NCI-H1694 treated with DMSO at 0.1 percent for 48 hours (cell line): ENCODE results near the gene AMOTL2.

ENCODE experiments used
- DNase-seq: peaks from one replicate; lab custom pipeline; 2025; lab: John Stamatoyannopoulos, UW

The AMOTL2 gene

GRCh38 chr3:134333522-134334181, 40.6 kb downstream of the AMOTL2 start:
- DNase-seq, result no peak

GRCh38 chr3:134332344-134332743, 41.9 kb downstream of the AMOTL2 start:
- DNase-seq, result no peak

DNA sequence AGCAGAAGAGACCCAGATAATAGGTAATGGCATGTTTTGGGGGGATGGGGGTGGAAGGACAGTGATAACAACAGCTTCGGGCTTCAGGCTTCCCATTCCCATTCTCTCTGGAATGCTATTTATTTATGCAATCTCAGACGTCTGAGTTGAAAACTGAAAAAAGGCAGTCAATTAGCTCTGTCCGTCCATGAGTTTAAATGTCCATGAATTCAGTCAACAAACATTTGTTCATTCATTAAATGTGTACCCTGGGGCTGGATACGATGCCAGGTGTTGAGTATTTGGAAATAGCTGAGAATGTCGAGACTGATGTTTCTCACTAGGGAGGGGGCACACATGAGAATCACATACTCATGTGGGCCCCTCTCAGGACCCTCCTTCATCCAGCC, 42.4 kb downstream of the AMOTL2 start:
- no peak for DNase-seq

DNA sequence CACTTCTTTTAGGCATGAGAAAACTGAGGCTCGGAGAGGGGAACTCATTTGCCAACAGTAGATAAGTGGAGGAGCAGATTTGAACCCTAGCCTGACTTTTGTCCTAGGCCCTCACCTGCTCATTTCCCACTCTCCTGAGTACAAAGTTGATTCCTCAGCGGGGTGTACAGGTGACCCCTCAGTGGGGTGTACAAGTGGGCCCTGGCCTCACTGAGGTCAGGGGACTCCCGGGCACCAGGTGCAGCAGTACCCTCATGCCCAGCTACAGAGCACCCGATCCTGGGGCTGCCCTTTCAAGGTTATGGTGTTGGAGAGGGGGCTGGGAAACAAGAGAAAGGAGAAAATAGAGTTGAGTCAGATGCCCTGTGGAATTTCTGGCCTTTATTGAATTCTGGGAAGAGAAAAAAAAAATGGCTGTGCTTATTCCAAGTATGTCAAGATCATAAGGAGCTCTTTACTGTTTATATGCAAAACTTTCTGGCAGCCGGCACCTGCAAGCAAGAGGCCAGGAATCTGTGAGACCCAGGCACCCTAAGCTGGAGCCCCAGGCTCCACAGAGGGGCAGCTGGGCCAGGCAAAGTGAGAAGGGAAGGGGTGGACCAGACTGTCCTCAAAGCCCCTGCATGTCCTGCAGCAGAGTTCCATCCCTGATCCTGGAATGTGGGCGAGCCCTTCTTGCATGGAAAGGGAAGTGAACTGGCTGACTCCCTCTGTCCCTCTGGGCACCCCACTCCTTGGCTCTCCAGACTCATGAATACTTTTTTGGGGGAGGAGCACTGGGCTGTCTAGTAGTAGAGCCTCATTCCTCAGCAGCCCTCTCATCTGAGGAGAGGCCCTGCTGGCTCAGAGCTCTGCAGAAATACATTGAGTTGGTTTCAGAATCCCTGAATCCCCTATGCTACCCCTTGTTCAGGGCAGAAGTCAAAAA, 43.1 kb downstream of the AMOTL2 start:
- no peak for DNase-seq

- DNase-seq, result no peak
Observed at GRCh38 chr3:134328846-134329245, 45.4 kb downstream of the AMOTL2 start.

GRCh38 chr3:134328147-134328591, 46.1 kb downstream of the AMOTL2 start:
- no peak for DNase-seq

GRCh38 chr3:134327594-134327975, 46.7 kb downstream of the AMOTL2 start:
- no peak for DNase-seq

- no peak for DNase-seq
Observed at GRCh38 chr3:134326760-134327593, 47.3 kb downstream of the AMOTL2 start.

GRCh38 chr3:134326126-134326525, 48.1 kb downstream of the AMOTL2 start:
- DNase-seq, result no peak

- no peak for DNase-seq
Observed at GRCh38 chr3:134325706-134326105, 48.5 kb downstream of the AMOTL2 start.

- no peak for DNase-seq
Observed at GRCh38 chr3:134325061-134325705, 49.1 kb downstream of the AMOTL2 start.

DNA sequence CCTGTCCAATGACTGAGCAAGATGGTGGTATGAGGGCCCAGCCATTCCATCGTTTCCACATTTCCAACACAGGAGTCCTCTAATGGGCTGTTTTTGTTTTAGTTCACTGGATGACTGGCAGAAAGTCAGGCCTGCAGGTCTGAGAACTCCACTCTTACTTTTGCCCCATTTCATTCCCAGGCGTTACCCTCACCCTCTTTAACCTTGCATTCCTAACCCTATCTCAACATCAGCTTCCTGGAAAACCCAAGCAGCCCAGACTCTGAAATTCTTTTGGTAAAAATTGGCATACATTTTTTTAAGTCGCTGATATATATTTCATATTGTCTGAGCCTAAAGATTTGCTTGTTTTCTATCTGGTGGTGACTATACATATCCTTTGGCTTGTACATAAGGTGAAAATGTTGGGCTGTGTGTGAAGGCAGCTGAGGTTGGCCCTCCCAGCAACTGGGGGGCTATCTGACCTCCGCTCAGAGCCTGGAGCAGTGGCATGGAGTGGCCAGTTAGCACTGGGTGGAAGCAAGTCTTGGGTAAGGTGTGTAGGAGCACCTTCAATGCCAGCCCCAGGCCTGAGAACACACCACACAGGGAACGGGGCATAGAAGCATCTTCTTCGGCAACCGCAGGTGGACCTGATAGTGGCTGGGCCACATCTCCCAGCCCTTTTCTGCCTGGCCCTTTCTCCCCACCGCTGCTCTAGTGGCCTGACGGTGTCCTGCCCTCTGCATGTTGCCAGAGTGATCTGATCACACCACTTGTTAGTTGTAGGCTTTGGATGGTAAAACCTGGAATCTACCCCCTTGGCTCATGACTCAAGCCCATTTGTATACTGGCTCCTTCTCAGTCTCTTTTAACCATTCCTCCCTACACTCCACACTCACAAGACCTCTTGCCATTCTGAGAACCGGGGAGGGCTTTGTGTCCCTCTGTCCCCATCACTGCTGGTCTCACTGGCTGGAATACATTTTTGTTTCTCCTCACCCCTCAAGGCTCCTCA, 50.0 kb downstream of the AMOTL2 start:
- DNase-seq, result no peak

GRCh38 chr3:134322286-134322685, 52.0 kb downstream of the AMOTL2 start:
- no peak for DNase-seq

GRCh38 chr3:134320749-134321148, 53.5 kb downstream of the AMOTL2 start:
- no peak for DNase-seq

GRCh38 chr3:134319931-134320330, 54.3 kb downstream of the AMOTL2 start:
- DNase-seq, result no peak

DNA sequence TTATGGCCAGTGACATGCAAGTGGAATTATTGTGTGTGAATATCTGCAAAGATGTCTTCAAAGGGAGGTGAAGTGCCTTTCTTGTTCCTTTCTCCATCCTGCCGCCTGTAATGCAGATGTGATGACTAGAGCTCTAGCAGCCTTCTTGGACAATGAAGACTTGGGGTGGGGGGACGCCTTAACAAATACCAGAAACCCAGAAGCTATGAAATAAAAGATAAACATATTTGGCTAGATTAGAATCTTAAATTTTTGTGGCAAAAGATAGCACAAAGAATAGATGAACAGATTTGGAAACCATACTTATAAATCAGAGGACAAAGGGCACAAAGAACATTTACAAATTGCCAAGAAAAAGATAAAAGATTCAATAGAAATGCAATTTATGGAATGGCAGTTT, 56.1 kb downstream of the AMOTL2 start:
- DNase-seq, result no peak

DNA sequence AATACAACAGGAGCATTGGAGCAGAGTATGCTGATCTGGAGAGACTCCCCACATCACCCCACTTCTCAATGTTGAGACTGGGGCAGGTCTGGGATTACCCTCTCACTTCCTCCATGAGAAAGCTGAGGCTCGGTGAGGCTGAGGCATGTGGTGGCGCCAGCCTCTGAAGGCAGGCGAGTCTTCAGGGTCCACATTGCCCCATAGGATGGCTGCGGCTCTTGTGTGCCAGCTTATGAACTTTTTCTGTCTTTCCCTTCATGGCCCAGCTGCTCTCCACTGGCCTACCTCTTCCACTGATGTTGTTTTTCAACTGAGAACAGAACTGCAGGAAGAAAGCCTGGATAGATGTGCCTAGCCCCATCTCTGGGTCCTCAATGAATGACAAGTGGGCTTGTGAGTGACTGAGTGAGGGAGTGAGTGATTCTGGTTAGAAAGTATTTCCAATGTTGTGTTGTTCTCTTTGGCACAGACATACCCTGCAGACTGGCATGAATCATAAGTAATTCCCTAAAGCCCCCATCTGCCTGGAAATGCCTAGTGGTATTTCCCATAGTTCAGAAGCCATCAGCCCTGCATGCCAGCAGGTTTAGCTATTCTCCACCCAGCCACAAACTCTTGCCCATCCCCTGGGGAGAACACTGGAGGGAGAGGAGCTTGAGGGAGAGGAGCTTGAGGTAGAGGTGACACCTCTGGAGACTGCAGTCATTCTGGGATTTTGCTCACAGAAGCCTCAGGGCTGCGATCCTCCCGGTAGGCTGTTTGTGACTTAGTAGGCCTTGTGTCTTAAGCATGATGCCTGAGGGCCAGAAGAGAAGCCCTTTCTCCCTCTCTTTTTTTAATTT, 56.9 kb downstream of the AMOTL2 start:
- no peak for DNase-seq

DNA sequence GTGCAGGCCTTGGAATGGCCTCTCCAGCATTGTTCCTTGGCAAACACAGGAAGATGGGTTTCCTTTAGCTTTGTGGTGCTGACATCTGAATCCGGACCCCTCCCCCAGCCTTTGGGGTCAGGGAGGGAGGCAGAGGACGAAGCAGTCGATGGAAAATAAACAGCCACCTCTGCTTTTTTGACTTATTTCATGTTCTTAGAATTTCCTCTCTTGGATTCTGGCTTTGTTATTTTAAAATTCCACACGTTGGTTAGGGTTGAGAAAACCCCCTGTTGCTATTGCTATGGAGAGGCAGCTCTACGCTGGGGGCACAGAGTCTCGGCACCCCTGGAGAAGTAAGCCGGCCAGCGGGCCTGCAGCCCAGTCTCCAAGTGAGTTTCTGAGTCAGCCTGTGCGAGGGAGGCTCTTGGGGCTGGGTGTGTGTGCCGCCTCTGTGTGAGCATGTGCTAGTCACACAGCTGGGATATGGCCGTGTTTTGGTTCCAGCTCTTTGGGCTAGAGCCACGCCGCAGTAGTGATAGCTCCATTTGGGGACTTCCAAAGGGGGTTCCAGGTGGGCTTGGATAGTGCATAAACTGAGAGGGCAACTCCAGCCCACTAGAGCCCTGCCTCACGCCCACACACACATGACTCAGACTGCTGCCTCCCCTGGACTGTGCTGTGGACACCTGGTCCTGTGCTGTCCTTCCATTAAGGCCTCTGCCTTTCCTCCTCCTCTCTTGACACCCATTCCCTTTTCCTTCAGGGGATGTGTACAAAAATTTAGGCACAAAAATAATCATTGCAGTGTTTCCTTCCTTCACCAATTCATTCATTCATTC, 58.8 kb downstream of the AMOTL2 start:
- no peak for DNase-seq
